ENCODE measurements around the gene FHOD3.
A peak's percentile ranks its signal among the peaks of the same experiment; 100 is the strongest.

The FHOD3 gene

DNA sequence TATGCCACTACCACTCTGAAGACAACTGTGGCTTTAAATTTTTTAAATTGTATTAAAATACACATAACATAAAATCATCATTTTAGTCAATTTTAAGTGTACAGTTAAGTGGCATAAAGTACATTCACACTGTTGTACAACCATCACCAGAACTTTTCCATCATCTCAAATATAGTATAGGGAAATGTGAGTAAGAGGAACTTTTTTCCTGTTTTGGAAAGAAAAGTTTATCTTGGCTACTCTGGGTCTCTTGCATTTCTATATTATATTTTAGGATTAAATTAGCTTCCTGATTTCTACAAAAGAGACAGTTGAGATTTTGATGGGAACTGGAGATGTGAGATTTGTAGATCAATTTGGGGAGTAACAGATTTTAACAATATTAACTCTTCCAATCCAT is 528.0 kb downstream of the FHOD3 start:
- Histone ChIP-seq H3K4me3 (replicated peaks; ENCODE audit: insufficient read depth, low read length) (no peak overlapping the region), H3K27me3 (ENCODE audit: insufficient read depth, poor library complexity, severe bottlenecking) (no peaks in the 10 kb centered on the region), H3K27ac (replicated peaks) (no peak overlapping the region)
- no peak for DNase-seq (ENCODE audit: low read depth in 1 of 2, low spot score in 1 of 2)
- TF ChIP-seq, protein P1, sequence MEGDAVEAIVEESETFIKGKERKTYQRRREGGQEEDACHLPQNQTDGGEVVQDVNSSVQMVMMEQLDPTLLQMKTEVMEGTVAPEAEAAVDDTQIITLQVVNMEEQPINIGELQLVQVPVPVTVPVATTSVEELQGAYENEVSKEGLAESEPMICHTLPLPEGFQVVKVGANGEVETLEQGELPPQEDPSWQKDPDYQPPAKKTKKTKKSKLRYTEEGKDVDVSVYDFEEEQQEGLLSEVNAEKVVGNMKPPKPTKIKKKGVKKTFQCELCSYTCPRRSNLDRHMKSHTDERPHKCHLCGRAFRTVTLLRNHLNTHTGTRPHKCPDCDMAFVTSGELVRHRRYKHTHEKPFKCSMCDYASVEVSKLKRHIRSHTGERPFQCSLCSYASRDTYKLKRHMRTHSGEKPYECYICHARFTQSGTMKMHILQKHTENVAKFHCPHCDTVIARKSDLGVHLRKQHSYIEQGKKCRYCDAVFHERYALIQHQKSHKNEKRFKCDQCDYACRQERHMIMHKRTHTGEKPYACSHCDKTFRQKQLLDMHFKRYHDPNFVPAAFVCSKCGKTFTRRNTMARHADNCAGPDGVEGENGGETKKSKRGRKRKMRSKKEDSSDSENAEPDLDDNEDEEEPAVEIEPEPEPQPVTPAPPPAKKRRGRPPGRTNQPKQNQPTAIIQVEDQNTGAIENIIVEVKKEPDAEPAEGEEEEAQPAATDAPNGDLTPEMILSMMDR (IDR thresholded peaks at IDR 0.05; ENCODE audit: insufficient read depth, low read length) = no peak
- TF ChIP-seq GABPA (IDR thresholded peaks at IDR 0.05; ENCODE audit: low read depth) = no peak
- TF ChIP-seq POLR2AphosphoS5 (IDR thresholded peaks at IDR 0.05; ENCODE audit: low read depth) = no peak
- TF ChIP-seq, protein P2, sequence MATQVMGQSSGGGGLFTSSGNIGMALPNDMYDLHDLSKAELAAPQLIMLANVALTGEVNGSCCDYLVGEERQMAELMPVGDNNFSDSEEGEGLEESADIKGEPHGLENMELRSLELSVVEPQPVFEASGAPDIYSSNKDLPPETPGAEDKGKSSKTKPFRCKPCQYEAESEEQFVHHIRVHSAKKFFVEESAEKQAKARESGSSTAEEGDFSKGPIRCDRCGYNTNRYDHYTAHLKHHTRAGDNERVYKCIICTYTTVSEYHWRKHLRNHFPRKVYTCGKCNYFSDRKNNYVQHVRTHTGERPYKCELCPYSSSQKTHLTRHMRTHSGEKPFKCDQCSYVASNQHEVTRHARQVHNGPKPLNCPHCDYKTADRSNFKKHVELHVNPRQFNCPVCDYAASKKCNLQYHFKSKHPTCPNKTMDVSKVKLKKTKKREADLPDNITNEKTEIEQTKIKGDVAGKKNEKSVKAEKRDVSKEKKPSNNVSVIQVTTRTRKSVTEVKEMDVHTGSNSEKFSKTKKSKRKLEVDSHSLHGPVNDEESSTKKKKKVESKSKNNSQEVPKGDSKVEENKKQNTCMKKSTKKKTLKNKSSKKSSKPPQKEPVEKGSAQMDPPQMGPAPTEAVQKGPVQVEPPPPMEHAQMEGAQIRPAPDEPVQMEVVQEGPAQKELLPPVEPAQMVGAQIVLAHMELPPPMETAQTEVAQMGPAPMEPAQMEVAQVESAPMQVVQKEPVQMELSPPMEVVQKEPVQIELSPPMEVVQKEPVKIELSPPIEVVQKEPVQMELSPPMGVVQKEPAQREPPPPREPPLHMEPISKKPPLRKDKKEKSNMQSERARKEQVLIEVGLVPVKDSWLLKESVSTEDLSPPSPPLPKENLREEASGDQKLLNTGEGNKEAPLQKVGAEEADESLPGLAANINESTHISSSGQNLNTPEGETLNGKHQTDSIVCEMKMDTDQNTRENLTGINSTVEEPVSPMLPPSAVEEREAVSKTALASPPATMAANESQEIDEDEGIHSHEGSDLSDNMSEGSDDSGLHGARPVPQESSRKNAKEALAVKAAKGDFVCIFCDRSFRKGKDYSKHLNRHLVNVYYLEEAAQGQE (IDR thresholded peaks at IDR 0.05; ENCODE audit: insufficient replicate concordance, low read depth) = no peak
- TF ChIP-seq SPI1 (IDR thresholded peaks at IDR 0.05; ENCODE audit: borderline replicate concordance, low read depth) = no peak

DNA sequence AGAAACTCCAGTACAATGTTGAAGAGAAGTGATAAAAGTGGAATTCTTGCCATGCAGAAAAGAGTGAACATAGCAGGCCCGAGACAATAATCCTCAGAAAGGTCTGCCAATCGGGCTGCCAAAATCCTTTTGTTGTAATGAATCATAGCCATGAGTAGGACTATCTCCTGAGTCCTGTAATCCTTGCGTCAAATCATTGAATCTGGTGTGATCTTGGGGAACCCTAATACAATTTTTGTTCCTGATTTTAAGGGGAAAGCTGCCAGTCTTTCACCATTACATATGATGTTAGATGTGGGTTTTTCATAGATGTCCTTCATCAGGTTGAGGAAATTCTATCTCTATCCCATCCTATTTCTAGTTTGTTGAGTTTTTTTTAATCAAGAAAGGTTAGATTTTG is 529.0 kb downstream of the FHOD3 start:
- Histone ChIP-seq H3K4me3 (replicated peaks; ENCODE audit: insufficient read depth, low read length) (no peak overlapping the region), H3K27ac (replicated peaks) (no peak overlapping the region), H3K27me3 (ENCODE audit: insufficient read depth, poor library complexity, severe bottlenecking) (no peaks in the 10 kb centered on the region)
- TF ChIP-seq, protein P1 (IDR thresholded peaks at IDR 0.05; ENCODE audit: insufficient read depth, low read length) = no peak
- TF ChIP-seq POLR2AphosphoS5 (IDR thresholded peaks at IDR 0.05; ENCODE audit: low read depth) = no peak
- TF ChIP-seq SPI1 (IDR thresholded peaks at IDR 0.05; ENCODE audit: borderline replicate concordance, low read depth) = no peak
- TF ChIP-seq GABPA (IDR thresholded peaks at IDR 0.05; ENCODE audit: low read depth) = no peak
- TF ChIP-seq, protein P2 (IDR thresholded peaks at IDR 0.05; ENCODE audit: insufficient replicate concordance, low read depth) = no peak
- DNase-seq (ENCODE audit: low read depth in 1 of 2, low spot score in 1 of 2) = no peak

DNA sequence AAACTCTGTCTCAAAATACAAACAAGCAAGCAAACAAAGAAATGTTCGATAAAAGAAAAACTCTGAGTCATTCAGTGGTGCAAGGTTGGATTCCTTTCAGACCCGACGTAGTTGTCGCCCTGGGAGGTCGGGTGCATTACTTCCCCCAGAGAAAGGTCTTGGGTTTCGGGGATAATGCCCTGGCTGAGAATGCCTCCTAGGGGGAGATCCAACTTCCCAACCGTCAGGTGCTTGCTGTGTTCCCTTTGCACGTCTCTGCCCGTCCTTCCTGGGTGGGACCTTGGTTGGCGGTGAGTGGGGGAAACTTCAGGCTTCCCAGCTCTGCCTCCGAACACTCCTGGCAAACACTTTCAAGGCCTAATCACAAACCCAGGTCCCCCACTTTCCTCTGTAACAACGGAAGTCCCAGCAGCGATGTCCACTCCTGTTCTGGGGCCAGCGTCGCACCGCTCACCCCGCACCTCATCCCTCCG is 530.7 kb downstream of the FHOD3 start:
- TF ChIP-seq, protein P2 (IDR thresholded peaks at IDR 0.05; ENCODE audit: insufficient replicate concordance, low read depth) = no peak
- TF ChIP-seq, protein P1 (IDR thresholded peaks at IDR 0.05; ENCODE audit: insufficient read depth, low read length) = no peak
- TF ChIP-seq SPI1 (IDR thresholded peaks at IDR 0.05; ENCODE audit: borderline replicate concordance, low read depth) (no peak), GABPA (IDR thresholded peaks at IDR 0.05; ENCODE audit: low read depth) (no peak), POLR2AphosphoS5 (IDR thresholded peaks at IDR 0.05; ENCODE audit: low read depth) (no peak)
- Histone ChIP-seq H3K27ac (replicated peaks) (peak overlapping the region; percentile 85), H3K27me3 (ENCODE audit: insufficient read depth, poor library complexity, severe bottlenecking) (no peaks in the 10 kb centered on the region), H3K4me3 (replicated peaks; ENCODE audit: insufficient read depth, low read length) (peak overlapping the region; percentile 84)
- peak in 1 of 2 experiments; percentile 50 for DNase-seq (ENCODE audit: low read depth in 1 of 2, low spot score in 1 of 2)
